GM19023 (cell line): ENCODE measurements around the gene BCO2.
"Not testable (repeated sequence)": the region's sequence is repeated elsewhere in the genome, so short reads cannot be mapped to it uniquely, and the experiment has no call there.

Experiments
- ATAC-seq: cut with Tn5 transposase; IDR thresholded peaks from one replicate; pipeline ENCODE4 v1.9.1; 2021; ENCODE audit warnings: mild to moderate bottlenecking, moderate library complexity; ENCODE audit not compliant: unreplicated experiment

The BCO2 gene, protein sequence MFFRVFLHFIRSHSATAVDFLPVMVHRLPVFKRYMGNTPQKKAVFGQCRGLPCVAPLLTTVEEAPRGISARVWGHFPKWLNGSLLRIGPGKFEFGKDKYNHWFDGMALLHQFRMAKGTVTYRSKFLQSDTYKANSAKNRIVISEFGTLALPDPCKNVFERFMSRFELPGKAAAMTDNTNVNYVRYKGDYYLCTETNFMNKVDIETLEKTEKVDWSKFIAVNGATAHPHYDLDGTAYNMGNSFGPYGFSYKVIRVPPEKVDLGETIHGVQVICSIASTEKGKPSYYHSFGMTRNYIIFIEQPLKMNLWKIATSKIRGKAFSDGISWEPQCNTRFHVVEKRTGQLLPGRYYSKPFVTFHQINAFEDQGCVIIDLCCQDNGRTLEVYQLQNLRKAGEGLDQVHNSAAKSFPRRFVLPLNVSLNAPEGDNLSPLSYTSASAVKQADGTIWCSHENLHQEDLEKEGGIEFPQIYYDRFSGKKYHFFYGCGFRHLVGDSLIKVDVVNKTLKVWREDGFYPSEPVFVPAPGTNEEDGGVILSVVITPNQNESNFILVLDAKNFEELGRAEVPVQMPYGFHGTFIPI

DNA sequence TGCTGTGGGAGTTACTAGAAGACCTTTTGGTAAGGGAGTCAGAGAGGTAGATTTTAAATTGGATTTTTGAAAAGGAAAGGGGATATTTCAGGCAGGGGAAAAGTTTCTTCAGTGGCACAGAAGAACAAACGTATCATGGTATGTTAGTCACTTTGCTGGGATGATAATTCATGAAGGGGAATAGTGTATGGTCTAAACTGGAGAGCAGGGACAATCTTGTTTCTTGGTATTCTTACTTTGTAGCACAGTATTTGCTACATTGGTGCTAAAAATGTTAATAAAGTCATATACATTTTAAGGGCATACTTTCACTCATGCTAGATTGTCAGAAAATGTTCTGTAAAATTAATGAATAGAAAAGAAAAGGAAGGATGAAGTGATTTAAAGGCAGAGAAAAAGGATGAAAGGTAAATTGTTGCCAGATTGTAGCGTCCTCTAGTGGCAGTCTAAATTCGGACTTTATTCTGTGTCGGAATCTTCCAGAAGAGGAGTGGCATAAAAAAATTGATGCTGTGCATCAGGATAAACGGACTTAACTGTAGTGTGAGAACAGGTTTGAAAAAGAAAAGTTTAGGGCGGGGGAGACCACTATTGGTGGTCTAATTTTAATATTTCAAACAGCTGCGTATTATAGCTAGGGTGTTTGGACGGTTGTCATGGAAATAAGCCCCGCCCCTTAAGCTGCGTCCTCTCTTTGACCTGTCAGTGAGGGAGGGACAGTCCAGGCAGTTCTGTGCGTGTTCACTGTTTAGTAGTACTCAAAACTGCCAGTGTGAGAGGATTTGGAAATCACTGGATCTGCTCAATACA is at the start of gene BCO2:
BCO2 (plus strand) TSS at position 724 of the 810 bp plus-strand sequence. CDS start 90 bp downstream, outside the sequence.
- peak; percentile 65 for ATAC-seq

DNA sequence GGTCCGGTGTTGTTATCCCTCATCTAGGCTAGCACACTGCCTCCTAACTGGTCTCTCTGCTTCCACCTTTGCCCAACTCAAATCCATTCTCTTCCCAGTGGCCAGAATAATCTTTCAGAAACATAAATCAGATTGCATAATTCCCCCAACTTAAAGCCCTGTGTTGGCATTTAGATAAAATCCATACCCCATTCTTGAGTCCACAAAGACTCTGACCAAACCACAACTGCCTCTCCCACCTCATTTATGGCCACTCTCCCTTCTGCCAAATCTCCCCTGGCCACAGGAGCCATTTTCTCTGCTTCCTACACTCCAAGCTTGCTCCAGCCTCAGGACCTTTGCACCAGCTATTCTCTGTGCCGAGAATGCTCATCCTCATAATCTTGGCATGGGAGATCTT is 48.3 kb upstream of the BCO2 start:
- ATAC-seq = no peak

DNA sequence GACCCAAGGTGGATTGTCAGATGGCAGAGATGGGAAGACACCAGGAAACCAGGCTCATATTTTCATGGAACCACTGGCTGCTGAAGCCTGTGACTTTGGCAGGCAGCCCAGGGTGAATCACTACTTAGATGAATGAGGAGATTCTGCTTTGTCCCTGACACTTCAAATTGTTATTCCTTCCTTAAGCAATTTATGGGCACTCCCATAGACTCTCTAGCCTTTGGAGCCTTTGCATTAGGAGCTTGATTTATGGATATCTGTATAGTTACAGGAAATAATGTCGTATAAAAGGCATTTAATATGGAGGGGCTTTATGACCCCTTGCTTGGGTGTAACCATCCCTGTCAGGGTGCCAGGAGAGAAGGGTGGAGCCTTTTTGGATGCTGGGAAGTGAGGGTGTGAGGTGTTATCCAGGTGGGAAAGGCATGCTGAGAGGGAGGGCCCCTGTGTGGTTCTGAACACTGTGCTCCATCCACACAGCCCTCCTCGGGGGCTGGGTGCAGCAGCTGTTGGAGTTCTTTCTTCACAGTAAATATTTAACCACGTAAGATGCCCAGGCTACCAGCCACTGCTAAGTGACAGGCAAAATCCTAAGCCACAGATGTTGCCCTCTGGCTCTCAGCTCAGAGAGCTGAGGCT is 46.7 kb upstream of the BCO2 start:
- no peak for ATAC-seq

DNA sequence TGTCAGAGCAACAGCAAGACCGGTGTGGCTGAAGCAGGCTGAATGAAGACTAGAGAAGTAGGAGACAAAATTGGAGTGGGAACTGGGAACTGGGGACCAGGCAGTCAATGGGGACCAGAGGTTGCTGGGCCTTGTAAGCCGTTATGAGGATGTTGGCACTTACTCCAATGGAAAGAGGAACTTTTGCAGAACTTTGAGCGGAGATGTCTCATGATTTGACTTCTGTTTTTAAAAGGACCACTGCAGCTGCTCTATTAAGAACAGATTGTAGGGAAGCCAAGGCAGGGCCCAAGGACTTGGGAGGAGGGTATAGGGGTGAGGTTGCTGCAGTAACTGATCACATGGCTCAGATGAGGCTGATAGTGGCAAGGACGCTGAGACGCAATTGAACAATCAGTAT is 45.7 kb upstream of the BCO2 start:
- no peak for ATAC-seq

DNA sequence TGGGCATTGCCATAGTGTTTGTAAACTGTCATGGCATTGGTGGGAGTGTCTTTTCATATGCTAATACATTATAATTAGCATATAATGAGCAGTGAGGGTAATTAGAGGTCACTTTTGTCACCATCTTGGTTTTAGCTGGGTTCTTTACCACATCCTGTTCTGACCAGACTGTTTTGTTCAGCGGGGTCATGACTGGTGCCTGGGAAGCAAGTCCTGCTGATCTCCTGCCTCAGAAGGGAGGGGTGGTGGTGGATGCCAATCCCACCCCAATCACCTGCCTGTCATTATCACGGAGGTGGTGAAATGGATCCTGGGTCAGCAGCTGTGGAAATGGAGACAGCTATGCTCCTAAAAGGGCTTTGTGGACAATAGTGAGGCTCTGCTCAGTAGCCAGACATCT is 42.6 kb upstream of the BCO2 start:
- ATAC-seq = no peak

DNA sequence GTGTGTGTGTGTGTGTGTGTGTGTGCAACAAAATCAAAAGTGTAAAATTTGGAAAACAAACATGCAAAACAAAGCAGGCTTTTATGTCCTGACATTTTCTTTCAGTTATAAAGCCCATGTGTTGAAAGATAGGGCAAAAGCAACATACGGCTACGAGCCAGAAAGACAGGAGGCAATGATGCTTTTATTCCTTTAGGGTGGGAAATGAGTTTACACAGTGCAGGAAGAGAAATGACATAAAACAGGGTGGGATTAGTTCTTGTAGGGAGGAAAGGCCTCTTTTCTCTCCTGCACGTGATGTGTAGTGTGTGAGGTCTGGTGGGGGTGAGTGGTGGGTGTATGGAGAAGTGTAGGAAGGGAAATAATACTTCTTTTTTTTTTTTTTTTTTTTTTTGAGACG is 40.8 kb upstream of the BCO2 start:
- ATAC-seq = no peak

DNA sequence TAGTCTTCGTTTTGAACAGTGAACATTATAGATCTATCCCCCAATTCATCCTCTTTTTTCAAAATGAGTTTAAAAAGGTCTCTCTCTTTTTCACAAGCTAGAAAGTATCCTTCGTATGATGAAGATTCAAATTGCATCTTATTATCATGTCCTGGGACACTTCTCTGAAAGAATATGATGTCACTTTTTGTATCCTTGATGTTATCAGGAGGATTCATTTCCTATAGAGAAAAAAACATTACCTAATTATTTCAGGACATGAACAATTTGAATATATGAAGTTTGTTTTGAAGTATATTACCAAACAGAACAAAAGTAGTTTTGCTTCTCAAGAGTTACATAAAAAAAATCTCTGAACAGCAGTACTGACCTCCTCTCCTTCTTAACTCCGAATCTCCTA is 31.7 kb upstream of the BCO2 start:
- no peak for ATAC-seq

DNA sequence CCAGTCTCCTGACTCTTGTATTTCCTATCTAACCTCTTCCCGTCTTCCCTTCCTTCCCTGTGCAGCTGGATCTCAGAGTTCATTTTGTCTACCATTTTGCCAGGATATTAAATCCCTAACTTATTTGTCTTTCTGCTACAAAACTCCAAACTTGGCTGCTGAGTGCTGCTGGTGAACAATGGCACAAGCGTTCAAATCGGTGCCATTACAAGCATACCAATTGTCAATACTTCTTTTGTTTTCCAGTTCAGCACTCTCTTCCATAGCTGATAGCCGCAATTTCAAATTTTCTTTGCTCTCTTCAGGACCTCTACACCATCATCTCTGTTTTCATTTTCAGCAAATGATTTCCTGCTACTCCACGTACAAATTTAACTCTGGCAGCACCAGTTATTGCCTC is 24.8 kb upstream of the BCO2 start:
- ATAC-seq = no peak

DNA sequence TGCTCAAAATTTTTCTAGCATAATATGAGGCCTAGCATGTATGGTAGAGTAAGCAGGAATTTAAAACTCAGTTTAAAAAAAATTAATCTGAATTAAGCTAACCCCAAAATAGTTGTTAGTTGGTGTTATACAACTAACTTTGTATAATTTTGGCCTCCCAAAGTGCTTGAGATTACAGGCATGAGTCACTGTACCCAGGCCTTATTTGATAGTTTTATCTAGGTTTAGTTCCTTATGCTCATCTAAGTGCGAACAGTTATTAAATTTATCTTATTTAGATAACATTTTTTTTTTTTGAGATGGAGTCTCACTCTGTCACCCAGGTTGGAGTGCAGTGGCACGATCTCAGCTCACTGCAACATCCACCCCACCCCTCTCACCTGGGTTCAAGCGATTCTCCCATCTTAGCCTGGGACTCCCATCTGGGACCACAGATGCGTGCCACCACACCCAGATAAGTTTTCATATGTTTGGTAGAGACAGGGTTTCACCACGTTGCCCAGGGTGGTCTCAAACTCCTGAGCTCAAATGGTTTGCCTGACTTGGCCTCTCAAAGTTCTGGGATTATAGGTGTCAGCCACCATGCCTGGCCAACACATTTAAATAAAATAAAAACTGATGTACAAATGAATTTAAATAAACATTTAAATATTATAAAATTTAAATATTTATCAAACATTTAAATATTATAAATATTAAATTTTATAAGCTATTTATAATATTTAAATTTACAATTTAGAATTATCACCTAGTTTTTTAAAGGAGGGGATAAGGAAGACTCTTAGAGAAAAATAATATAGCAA is 19.0 kb upstream of the BCO2 start:
- no peak for ATAC-seq

DNA sequence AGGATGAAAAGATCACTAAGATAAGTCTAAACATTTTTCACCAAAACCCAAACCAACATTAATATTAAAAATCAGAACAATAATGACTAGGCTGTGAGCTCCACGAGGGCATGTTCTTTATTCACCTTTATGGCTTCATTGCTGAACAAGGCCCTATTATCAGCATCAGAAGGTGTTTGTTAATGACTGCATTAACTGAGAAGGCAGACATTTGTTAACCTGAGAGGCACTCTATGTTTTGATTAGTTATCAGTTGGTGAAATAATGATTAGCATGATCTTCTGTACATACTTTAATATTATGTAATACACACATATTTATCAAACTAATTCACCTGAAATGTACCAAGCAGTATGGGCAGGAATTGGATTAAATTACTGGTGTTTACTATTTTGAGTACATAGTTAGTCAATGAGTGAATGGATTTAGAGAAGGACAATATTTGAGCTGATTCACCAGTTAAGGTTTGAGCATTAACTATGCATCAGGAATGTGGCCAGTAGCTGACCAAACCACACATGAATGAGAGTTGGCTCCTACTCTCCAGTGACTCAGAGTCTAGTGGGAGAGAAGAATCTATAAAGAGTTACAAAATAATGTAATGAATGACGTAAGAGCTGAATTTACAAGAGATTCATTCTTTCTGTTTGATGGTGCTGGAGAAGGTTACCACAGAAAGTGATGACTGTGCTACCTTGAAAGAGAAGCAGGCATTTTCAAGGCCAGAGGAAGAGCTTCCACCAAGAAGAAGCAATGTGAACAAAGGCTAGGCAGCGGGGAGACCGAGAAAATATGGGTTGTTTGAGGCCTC is 18.2 kb upstream of the BCO2 start:
- no peak for ATAC-seq

DNA sequence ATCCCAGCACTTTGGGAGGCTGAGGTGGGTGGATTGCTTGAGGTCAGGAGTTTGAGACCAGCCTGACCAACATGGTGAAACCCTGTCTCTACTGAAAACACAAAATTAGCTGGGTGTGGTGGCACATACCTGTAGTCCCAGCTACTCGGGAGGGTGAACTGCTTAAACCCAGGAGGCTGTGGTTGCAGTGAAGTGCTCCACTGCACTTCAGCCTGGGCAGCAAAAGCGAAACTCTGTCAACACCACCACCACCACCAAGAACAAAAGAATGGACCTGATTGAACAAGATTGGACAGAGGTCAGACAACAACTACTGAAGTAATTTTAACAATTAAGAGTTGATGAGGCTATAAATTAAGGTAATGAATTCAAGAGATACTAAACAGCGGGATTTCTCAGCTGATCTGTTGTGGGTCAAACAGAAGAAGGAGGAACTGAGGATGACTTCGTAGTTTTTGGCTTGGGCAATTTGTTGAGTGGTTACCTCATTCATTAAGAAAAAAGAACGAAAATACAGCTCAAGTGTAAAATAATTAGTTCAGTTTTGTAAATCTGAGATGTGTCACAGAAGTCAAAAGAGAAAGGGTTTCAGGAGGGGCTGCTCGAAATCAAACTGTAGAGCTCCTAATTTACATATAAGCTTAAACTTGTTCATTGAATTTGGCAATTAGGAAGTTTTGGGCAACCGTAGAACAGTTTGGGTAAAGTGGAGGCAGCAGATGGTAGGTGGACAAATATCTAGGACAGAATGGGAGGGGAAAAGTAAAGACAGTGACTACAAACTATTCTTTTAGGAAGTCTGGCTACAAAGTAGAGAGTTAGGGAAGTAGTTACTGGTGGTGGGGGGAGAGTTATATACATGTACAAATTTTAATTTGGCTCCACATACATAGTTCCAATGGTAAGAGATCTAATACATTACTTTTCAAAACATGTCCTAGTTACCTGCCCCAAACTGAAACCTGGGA is 15.9 kb upstream of the BCO2 start:
- no peak for ATAC-seq

DNA sequence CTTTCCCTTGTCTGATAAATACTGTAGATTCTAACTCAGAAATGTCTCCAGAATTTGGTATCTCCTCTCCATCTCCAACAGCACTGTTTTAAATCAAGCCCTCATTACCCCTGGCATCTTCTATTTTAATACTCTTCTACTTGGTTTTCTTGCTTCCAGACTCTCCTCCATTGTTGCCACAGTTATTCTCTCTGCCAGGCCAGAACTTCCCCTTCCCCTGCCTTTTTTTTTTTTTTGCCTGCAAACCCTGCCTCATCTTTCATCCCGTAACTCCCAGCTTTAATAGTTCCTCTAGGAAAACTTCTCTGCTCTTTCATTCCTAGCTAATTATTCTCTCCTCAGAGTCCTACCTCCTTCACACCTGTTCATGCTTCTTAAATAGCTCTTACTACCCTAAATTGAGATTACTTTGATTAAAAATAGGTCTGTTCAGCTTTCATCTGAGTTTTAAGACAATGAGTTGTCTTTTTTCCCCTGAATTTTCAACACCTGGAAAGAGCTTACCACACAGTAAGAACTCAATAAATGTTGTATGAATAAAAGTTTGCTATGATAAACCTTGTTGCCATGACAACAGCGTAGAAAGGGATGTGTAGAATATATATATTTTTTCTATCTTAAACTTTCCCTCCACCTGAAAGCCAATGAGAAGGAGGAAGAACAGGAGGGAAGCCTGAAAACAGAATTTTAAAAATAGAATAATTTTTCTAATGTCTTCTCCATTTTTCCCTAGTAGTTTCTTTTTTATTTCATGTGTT is 15.0 kb upstream of the BCO2 start:
- no peak for ATAC-seq

DNA sequence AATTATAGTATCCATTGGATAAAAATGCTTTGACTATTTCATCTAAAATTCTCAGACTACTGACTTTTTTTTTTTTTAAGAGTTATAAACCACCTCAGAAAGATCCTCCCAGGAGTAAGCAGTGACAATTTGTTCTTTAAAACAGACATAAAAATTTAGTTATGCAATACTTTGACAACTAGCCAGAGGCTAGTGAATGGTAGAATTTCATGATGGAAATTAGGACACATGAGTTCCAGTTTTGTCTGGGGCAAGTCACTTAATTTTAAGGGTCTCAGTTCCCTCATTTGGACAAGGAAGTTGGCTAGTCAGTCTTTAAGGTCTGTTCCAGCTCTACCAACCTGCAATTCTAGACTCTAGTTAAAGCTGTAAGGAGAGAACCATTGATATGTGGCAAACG is 14.3 kb upstream of the BCO2 start:
- no peak for ATAC-seq

DNA sequence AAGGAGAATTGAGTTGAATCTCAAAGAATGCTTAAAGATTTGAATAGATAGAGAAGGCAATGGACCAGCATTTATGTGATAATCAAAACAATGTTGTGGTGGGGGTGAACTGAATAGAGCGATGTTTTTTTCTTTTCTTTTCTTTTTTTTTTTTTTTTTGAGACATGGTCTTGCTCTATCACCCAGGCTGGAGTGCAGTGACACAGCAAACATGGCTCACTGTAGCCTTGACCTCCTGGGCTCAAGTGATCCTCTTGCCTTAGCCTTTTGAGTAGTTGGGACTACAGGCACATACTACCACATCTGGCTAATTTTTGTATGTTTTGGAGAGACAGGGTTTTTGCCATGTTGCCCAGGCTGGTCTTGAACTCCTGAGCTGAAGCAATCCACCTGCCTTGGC is 13.1 kb upstream of the BCO2 start:
- not testable (repeated sequence) for ATAC-seq

DNA sequence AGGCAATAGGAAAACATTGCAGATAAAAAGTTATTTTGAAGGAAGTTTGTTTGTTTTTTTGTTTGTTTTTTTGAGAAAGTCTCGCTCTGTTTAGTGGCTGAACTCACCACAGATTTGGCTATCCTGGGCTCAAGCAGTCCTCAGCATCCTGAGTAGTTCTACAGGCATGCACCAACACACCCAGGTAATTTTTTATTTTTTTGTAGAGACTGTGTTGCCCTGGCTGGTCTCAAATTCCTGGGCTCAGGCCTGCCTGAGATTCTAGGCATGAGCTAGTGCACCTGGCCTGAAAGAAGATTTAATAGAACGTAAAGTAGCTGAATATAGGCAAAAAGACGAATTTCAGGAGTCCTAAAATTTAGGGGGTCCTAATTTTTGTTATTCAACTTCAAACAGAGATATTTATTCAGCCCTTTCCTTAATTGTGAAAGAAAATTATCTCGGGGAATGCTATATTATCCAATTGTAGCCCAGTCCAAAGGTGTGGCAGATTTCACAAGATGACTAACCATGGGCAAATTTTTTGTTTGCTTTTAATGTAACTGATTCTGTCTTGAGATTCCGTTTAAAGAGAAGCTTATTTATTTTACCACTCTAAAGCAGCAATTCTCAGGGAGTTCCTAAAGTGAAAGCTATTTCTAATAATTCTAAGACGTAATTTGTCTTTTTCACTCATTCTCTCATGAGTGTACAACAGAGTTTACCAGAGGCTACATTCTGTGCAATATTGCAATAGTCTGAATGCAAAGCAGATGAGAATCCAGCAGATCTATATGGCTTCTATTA is 12.4 kb upstream of the BCO2 start:
- ATAC-seq = no peak

DNA sequence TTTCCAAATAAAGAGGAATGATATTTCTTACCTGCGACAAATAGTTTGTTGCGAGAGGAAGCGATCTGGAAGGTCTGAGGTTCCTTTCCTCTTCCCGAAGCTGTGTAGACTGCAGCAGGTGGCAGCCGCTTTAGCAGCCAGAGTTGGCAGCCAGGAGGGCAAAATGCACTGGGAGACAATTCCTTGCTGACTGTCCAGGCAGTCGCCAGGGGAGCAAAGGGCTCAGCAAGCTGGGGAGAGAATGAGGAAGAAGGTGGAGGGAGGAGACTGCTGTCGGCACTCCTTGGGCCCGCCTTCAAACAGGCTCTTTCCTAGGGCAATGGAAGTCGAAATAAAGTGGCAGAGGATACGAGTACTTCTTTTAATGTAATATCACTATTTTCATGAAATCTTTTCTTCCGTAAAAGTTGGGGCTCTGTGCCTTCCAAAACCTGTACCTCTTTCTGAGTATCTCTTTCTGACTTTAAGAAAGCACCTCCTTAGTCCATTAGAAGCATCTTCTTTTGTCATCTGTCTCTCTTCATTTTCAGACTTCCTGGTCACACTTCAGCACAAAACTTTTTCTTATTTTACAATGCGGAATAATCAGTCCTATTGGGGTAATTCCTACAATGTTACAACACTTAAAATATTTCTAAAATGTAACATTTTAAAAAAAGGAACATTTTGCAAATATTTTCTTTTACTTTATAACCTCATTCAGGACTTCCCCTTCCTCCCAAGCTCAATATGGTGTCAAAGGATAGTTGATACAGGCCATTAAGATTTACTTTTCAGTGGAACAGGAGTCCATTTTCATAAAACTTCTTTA is 11.2 kb upstream of the BCO2 start, which contains the start of gene IL18:
IL18 (minus strand) TSS at position 220 of the 811 bp plus-strand sequence. CDS start 9,041 bp downstream, outside the sequence.
- no peak for ATAC-seq
